HAP-1 (cell line): ENCODE results near the gene PGC.

ENCODE experiments used
- DNase-seq, 2 experiments: peaks; one replicate each; pipeline ENCODE4 v3.0.0-alpha.2; 2016 to 2020; ENCODE audit warnings: low spot score in 2 of 2
- H3K27me3 ChIP-seq: fragments of 250-450 bp; sonication (Bioruptor Pico); 2 replicates; pipeline ENCODE4 v1.5.1; 2020; ENCODE audit warnings: low read depth, mild to moderate bottlenecking, moderate library complexity
- H3K36me3 ChIP-seq: fragments of 250-450 bp; sonication (Bioruptor Pico); replicated peaks from 2 replicates; pipeline ENCODE4 v1.5.1; 2020; ENCODE audit warnings: mild to moderate bottlenecking
- H3K4me1 ChIP-seq: fragments of 250-450 bp; sonication (Bioruptor Pico); 2 replicates; pipeline ENCODE4 v1.5.1; 2020; ENCODE audit warnings: mild to moderate bottlenecking
- H3K4me3 ChIP-seq: fragments of 250-450 bp; sonication (Bioruptor Pico); 2 replicates; pipeline ENCODE4 v1.5.1; 2020; ENCODE audit warnings: mild to moderate bottlenecking, moderate library complexity
- H3K9me3 ChIP-seq: fragments of 250-450 bp; sonication (Bioruptor Pico); 2 replicates; pipeline ENCODE4 v1.5.1; 2020; ENCODE audit warnings: mild to moderate bottlenecking, moderate library complexity
- in situ Hi-C: fragments of 300-500 bp; cut with MboI; formaldehyde crosslinking; loops from 3 replicates; pipeline ENCODE4 v1.14.3; 2020; ENCODE audit warnings: low sequenced_read_pairs, inconsistent platforms, mixed read lengths

PGC gene

GRCh38 chr6:41714556-41715273 is 32.5 kb downstream of the PGC start:
- no peak for DNase-seq
- in situ Hi-C loops: no loop called here
- no peaks in the 10 kb centered on the region for H3K9me3 ChIP-seq
- H3K4me3 ChIP-seq: no peak overlapping the region
- no peaks in the 10 kb centered on the region for H3K36me3 ChIP-seq
- no peaks in the 10 kb centered on the region for H3K27me3 ChIP-seq
- H3K4me1 ChIP-seq: no peaks in the 10 kb centered on the region

GRCh38 chr6:41713650-41714291 is 33.4 kb downstream of the PGC start:
- H3K9me3 ChIP-seq: no peaks in the 10 kb centered on the region
- no peaks in the 10 kb centered on the region for H3K4me1 ChIP-seq
- no peaks in the 10 kb centered on the region for H3K27me3 ChIP-seq
- no peaks in the 10 kb centered on the region for H3K36me3 ChIP-seq
- in situ Hi-C loops: no loop called here
- no peak for DNase-seq
- H3K4me3 ChIP-seq: no peak overlapping the region

GRCh38 chr6:41713159-41713649 is 34.0 kb downstream of the PGC start:
- H3K9me3 ChIP-seq: no peaks in the 10 kb centered on the region
- H3K27me3 ChIP-seq: no peaks in the 10 kb centered on the region
- H3K4me3 ChIP-seq: no peak overlapping the region
- H3K4me1 ChIP-seq: no peaks in the 10 kb centered on the region
- in situ Hi-C loops: no loop called here
- DNase-seq: no peak
- H3K36me3 ChIP-seq: no peaks in the 10 kb centered on the region

- Histone ChIP-seq H3K36me3 (no peaks in the 10 kb centered on the region), H3K27me3 (no peaks in the 10 kb centered on the region), H3K4me3 (no peak overlapping the region), H3K9me3 (no peaks in the 10 kb centered on the region), H3K4me1 (no peaks in the 10 kb centered on the region)
- in situ Hi-C loops: no loop called here
- no peak for DNase-seq
Measured at GRCh38 chr6:41712651-41713103, 34.5 kb downstream of the PGC start.

GRCh38 chr6:41711323-41712038 is 35.7 kb downstream of the PGC start:
- H3K4me1 ChIP-seq: no peaks in the 10 kb centered on the region
- no peak overlapping the region for H3K4me3 ChIP-seq
- no peak for DNase-seq
- H3K9me3 ChIP-seq: no peaks in the 10 kb centered on the region
- no peaks in the 10 kb centered on the region for H3K36me3 ChIP-seq
- in situ Hi-C loops: no loop called here
- no peaks in the 10 kb centered on the region for H3K27me3 ChIP-seq

- Histone ChIP-seq H3K36me3 (no peaks in the 10 kb centered on the region), H3K4me3 (no peak overlapping the region), H3K27me3 (no peaks in the 10 kb centered on the region), H3K4me1 (no peaks in the 10 kb centered on the region), H3K9me3 (no peaks in the 10 kb centered on the region)
- in situ Hi-C loops: no loop called here
- no peak for DNase-seq
Measured at GRCh38 chr6:41709375-41709774, 37.8 kb downstream of the PGC start.

- Histone ChIP-seq H3K4me1 (no peaks in the 10 kb centered on the region), H3K9me3 (no peaks in the 10 kb centered on the region), H3K36me3 (no peaks in the 10 kb centered on the region), H3K4me3 (no peak overlapping the region), H3K27me3 (no peaks in the 10 kb centered on the region)
- in situ Hi-C loops: no loop called here
- DNase-seq: no peak
Measured at GRCh38 chr6:41708856-41709255, 38.3 kb downstream of the PGC start.

- H3K9me3 ChIP-seq: no peaks in the 10 kb centered on the region
- no peaks in the 10 kb centered on the region for H3K4me1 ChIP-seq
- in situ Hi-C loops: no loop called here
- no peaks in the 10 kb centered on the region for H3K36me3 ChIP-seq
- H3K27me3 ChIP-seq: no peaks in the 10 kb centered on the region
- DNase-seq: no peak
- H3K4me3 ChIP-seq: no peak overlapping the region
Measured at GRCh38 chr6:41707565-41708200, 39.5 kb downstream of the PGC start.

GRCh38 chr6:41706876-41707564 is 40.2 kb downstream of the PGC start:
- no peaks in the 10 kb centered on the region for H3K9me3 ChIP-seq
- no peaks in the 10 kb centered on the region for H3K36me3 ChIP-seq
- no peaks in the 10 kb centered on the region for H3K27me3 ChIP-seq
- no peak for DNase-seq
- no peaks in the 10 kb centered on the region for H3K4me1 ChIP-seq
- H3K4me3 ChIP-seq: no peak overlapping the region
- in situ Hi-C loops: no loop called here

- Histone ChIP-seq H3K4me3 (no peak overlapping the region), H3K36me3 (no peaks in the 10 kb centered on the region), H3K27me3 (no peaks in the 10 kb centered on the region), H3K9me3 (no peaks in the 10 kb centered on the region), H3K4me1 (no peaks in the 10 kb centered on the region)
- DNase-seq: peak; percentile 6 to 77
- in situ Hi-C loops: no loop called here
Measured at GRCh38 chr6:41705996-41706835, 41.0 kb downstream of the PGC start.

- Histone ChIP-seq H3K27me3 (no peaks in the 10 kb centered on the region), H3K36me3 (no peaks in the 10 kb centered on the region), H3K4me3 (no peak overlapping the region), H3K9me3 (no peaks in the 10 kb centered on the region), H3K4me1 (no peaks in the 10 kb centered on the region)
- in situ Hi-C loops: no loop called here
- no peak for DNase-seq
Measured at GRCh38 chr6:41705311-41705995, 41.7 kb downstream of the PGC start.

GRCh38 chr6:41704656-41705310 is 42.4 kb downstream of the PGC start:
- Histone ChIP-seq H3K4me1 (no peaks in the 10 kb centered on the region), H3K4me3 (no peak overlapping the region), H3K36me3 (no peaks in the 10 kb centered on the region), H3K9me3 (no peaks in the 10 kb centered on the region), H3K27me3 (no peaks in the 10 kb centered on the region)
- in situ Hi-C loops: no loop called here
- DNase-seq: no peak
